Measurements from ENCODE around the gene SLX4IP.

SLX4IP gene

GRCh38 chr20:10472871-10473270, 37.8 kb downstream of the SLX4IP start:
- Histone ChIP-seq H3K9me3 (ENCODE audit: control insufficient read depth, low read length) (no peaks in the 10 kb centered on the region), H3K9ac (ENCODE audit: low read length) (no peak overlapping the region), H3K4me1 (ENCODE audit: control insufficient read depth, insufficient read depth, low read length) (peaks cover 21% of the 10 kb centered on the region), H3K27me3 (ENCODE audit: control insufficient read depth, insufficient read depth, low read length) (no peaks in the 10 kb centered on the region), H3K4me3 (ENCODE audit: low read length) (no peak overlapping the region), H3K36me3 (ENCODE audit: control insufficient read depth, insufficient read depth, low read length) (no peaks in the 10 kb centered on the region)

- no peak overlapping the region for H3K4me3 ChIP-seq (ENCODE audit: low read length)
- no peaks in the 10 kb centered on the region for H3K36me3 ChIP-seq (ENCODE audit: control insufficient read depth, insufficient read depth, low read length)
- H3K9me3 ChIP-seq (ENCODE audit: control insufficient read depth, low read length) = no peaks in the 10 kb centered on the region
- H3K4me1 ChIP-seq (ENCODE audit: control insufficient read depth, insufficient read depth, low read length) = peaks cover 7% of the 10 kb centered on the region
- no peak overlapping the region for H3K9ac ChIP-seq (ENCODE audit: low read length)
- no peaks in the 10 kb centered on the region for H3K27me3 ChIP-seq (ENCODE audit: control insufficient read depth, insufficient read depth, low read length)
Measured at GRCh38 chr20:10474606-10475184, 39.6 kb downstream of the SLX4IP start.

GRCh38 chr20:10475225-10475624, 40.1 kb downstream of the SLX4IP start:
- Histone ChIP-seq H3K9me3 (ENCODE audit: control insufficient read depth, low read length) (no peaks in the 10 kb centered on the region), H3K9ac (ENCODE audit: low read length) (no peak overlapping the region), H3K27me3 (ENCODE audit: control insufficient read depth, insufficient read depth, low read length) (no peaks in the 10 kb centered on the region), H3K4me3 (ENCODE audit: low read length) (no peak overlapping the region), H3K36me3 (ENCODE audit: control insufficient read depth, insufficient read depth, low read length) (no peaks in the 10 kb centered on the region), H3K4me1 (ENCODE audit: control insufficient read depth, insufficient read depth, low read length) (peaks cover 5% of the 10 kb centered on the region)

GRCh38 chr20:10476319-10476724, 41.2 kb downstream of the SLX4IP start:
- no peak overlapping the region for H3K9ac ChIP-seq (ENCODE audit: low read length)
- H3K4me1 ChIP-seq (ENCODE audit: control insufficient read depth, insufficient read depth, low read length) = peaks cover 5% of the 10 kb centered on the region
- no peaks in the 10 kb centered on the region for H3K27me3 ChIP-seq (ENCODE audit: control insufficient read depth, insufficient read depth, low read length)
- H3K36me3 ChIP-seq (ENCODE audit: control insufficient read depth, insufficient read depth, low read length) = no peaks in the 10 kb centered on the region
- H3K4me3 ChIP-seq (ENCODE audit: low read length) = no peak overlapping the region
- H3K9me3 ChIP-seq (ENCODE audit: control insufficient read depth, low read length) = no peaks in the 10 kb centered on the region

DNA sequence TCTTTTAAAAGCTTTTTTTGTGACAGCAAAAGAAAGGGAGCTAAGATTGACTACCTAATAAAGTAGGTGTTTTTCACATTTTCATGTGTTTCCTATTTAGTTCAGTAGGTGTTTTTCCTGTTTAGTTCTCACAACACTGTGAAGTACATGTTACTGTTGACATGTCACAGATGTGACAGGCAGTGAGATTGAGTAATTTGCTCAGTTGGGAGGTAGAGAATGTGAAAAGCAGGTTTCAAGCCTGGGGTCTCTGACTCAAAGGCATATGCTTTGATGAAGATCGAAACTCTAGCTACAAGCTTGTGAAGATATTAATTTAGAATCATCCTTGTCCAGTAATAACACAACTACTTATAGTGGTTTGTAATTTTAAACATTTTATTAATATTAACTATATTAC, 43.1 kb downstream of the SLX4IP start:
- no peak overlapping the region for H3K4me3 ChIP-seq (ENCODE audit: low read length)
- peaks cover 5% of the 10 kb centered on the region for H3K4me1 ChIP-seq (ENCODE audit: control insufficient read depth, insufficient read depth, low read length)
- H3K9me3 ChIP-seq (ENCODE audit: control insufficient read depth, low read length) = no peaks in the 10 kb centered on the region
- H3K9ac ChIP-seq (ENCODE audit: low read length) = no peak overlapping the region
- no peaks in the 10 kb centered on the region for H3K36me3 ChIP-seq (ENCODE audit: control insufficient read depth, insufficient read depth, low read length)
- H3K27me3 ChIP-seq (ENCODE audit: control insufficient read depth, insufficient read depth, low read length) = no peaks in the 10 kb centered on the region

DNA sequence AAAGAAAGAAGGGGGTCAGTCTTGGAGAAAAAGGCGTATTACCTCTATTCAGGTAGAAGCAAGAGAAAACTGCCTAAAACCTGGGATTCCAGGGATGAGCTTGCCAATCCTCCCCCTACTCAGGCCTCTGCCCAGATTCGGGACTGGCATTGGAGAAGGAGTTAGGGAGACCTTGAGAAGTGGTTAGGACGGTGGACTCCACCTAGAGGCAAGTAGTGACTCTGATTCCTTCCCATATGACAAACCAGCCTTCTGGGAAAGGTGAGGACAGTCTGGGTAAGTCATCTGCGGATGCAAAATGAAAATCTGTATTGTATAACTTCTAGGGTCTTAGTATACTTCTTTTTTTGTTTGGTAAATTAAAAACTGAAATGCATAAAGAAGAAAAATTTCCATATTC, 43.8 kb downstream of the SLX4IP start:
- no peak overlapping the region for H3K4me3 ChIP-seq (ENCODE audit: low read length)
- no peaks in the 10 kb centered on the region for H3K27me3 ChIP-seq (ENCODE audit: control insufficient read depth, insufficient read depth, low read length)
- H3K4me1 ChIP-seq (ENCODE audit: control insufficient read depth, insufficient read depth, low read length) = peaks cover 5% of the 10 kb centered on the region
- H3K9ac ChIP-seq (ENCODE audit: low read length) = no peak overlapping the region
- no peaks in the 10 kb centered on the region for H3K36me3 ChIP-seq (ENCODE audit: control insufficient read depth, insufficient read depth, low read length)
- H3K9me3 ChIP-seq (ENCODE audit: control insufficient read depth, low read length) = no peaks in the 10 kb centered on the region

DNA sequence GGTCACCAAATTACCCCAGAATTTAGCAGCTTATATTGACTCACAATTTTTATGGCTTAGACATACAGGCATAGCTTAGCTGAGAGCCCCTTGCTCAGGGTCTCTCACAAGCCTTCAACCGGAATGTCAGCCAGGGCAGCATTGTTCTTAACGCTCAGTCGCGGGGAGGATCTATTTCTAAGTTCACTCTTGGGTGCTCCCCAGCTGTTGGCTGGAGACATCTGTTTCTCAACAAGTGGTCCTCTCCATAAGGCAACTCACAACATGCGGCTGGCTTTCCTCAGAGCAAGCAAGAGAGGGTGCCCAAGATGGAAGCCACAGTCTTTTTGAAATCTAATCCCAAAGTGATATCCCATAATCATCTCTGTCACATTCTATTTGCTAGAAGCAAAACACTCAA, 46.6 kb downstream of the SLX4IP start:
- Histone ChIP-seq H3K9ac (ENCODE audit: low read length) (no peak overlapping the region), H3K4me1 (ENCODE audit: control insufficient read depth, insufficient read depth, low read length) (peaks cover under 1% of the 10 kb centered on the region), H3K9me3 (ENCODE audit: control insufficient read depth, low read length) (no peaks in the 10 kb centered on the region), H3K36me3 (ENCODE audit: control insufficient read depth, insufficient read depth, low read length) (no peaks in the 10 kb centered on the region), H3K27me3 (ENCODE audit: control insufficient read depth, insufficient read depth, low read length) (no peaks in the 10 kb centered on the region), H3K4me3 (ENCODE audit: low read length) (no peak overlapping the region)

- Histone ChIP-seq H3K4me1 (ENCODE audit: control insufficient read depth, insufficient read depth, low read length) (peaks cover 5% of the 10 kb centered on the region), H3K4me3 (ENCODE audit: low read length) (no peak overlapping the region), H3K36me3 (ENCODE audit: control insufficient read depth, insufficient read depth, low read length) (no peaks in the 10 kb centered on the region), H3K9ac (ENCODE audit: low read length) (no peak overlapping the region), H3K9me3 (ENCODE audit: control insufficient read depth, low read length) (no peaks in the 10 kb centered on the region), H3K27me3 (ENCODE audit: control insufficient read depth, insufficient read depth, low read length) (no peaks in the 10 kb centered on the region)
Measured at GRCh38 chr20:10483691-10484090, 48.6 kb downstream of the SLX4IP start.

DNA sequence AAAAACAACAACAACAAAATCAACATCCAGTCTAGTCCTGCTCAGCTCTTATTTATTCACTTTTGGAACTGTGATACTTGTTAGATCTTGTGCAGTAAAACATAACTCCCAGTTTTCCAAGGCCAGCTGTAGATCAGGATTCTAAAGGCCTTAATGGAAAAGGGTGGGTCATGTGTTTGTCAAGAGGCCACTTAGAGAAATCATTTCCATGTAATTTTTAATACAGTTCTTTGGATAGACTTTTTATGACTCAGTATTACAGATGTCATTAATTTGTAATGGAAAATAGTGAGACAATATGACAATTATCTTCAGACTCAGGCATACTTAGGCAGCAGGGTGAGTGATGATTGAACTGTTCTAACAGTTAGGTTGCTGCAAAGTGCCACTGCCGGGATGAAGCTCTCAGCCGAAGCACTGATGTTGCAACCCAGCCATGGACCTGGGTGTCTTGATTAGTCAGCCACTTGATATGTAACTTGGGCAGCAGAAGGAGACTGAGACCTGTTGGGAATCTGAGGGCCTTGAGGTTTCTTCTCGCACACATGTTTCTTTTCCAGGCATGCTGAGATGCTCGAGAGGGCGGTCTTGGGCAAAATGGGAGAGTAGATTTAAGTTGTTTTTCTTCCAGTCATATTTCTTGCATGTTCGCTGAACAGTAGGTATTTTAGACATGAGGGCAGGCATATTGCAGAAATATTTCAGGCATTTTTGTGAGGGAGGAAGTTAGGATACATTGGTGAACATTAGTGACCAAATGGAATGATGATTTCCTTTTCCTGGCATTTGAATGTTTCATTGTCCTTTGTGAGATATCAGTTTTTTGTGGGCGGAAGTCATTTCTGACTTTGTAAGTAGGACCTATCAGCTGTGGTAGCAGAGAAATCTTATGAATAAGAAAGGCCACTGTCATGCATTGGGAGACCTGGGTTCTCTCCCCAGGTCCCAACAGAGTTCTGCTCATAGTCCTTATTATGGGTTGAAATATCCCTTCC, 52.3 kb downstream of the SLX4IP start:
- Histone ChIP-seq H3K4me1 (ENCODE audit: control insufficient read depth, insufficient read depth, low read length) (peaks cover 5% of the 10 kb centered on the region), H3K27me3 (ENCODE audit: control insufficient read depth, insufficient read depth, low read length) (no peaks in the 10 kb centered on the region), H3K36me3 (ENCODE audit: control insufficient read depth, insufficient read depth, low read length) (no peaks in the 10 kb centered on the region), H3K4me3 (ENCODE audit: low read length) (no peak overlapping the region), H3K9ac (ENCODE audit: low read length) (no peak overlapping the region), H3K9me3 (ENCODE audit: control insufficient read depth, low read length) (no peaks in the 10 kb centered on the region)

GRCh38 chr20:10488534-10488933, 53.4 kb downstream of the SLX4IP start:
- no peaks in the 10 kb centered on the region for H3K9me3 ChIP-seq (ENCODE audit: control insufficient read depth, low read length)
- peaks cover 5% of the 10 kb centered on the region for H3K4me1 ChIP-seq (ENCODE audit: control insufficient read depth, insufficient read depth, low read length)
- no peak overlapping the region for H3K4me3 ChIP-seq (ENCODE audit: low read length)
- H3K9ac ChIP-seq (ENCODE audit: low read length) = no peak overlapping the region
- no peaks in the 10 kb centered on the region for H3K36me3 ChIP-seq (ENCODE audit: control insufficient read depth, insufficient read depth, low read length)
- no peaks in the 10 kb centered on the region for H3K27me3 ChIP-seq (ENCODE audit: control insufficient read depth, insufficient read depth, low read length)

DNA sequence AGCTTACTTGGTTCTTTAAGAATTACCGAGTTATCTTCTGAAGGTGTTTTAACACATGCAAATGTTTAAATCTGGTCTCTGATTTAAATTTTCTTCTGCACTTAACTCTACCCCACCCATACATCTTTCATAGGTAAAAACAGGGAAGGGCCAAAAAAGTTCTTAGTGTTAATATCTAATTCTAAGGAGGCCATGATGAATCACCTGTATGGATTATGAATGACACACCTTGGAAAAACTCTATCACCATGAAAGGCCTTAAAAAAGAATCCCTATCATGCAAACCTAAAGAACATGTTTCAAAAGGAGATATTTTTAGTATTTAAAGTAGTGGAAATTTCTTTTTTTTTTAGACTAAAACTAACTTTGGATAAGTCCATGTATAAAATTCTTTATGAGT, 54.7 kb downstream of the SLX4IP start:
- no peak overlapping the region for H3K4me3 ChIP-seq (ENCODE audit: low read length)
- no peaks in the 10 kb centered on the region for H3K36me3 ChIP-seq (ENCODE audit: control insufficient read depth, insufficient read depth, low read length)
- H3K9me3 ChIP-seq (ENCODE audit: control insufficient read depth, low read length) = no peaks in the 10 kb centered on the region
- no peaks in the 10 kb centered on the region for H3K27me3 ChIP-seq (ENCODE audit: control insufficient read depth, insufficient read depth, low read length)
- H3K9ac ChIP-seq (ENCODE audit: low read length) = no peak overlapping the region
- H3K4me1 ChIP-seq (ENCODE audit: control insufficient read depth, insufficient read depth, low read length) = peaks cover 5% of the 10 kb centered on the region

DNA sequence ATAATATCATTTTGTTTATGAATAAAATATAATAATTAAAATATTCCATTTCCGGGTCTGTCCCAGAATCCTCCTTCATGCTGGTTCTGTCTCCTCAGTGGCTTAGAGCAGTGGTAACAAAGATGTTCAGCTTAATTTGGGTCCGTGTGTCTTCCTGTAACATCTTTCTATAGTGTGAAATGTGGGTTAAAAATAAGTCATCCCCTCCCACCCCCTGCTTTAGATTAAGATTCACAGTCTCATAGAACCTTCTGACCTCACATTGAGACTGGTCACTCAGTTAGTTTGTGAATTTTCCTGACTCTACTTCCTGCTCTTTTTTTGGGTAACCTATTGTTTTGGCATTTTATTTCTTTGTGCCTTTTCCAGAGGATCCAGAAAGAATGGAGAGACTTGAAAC, 55.2 kb downstream of the SLX4IP start:
- Histone ChIP-seq H3K4me1 (ENCODE audit: control insufficient read depth, insufficient read depth, low read length) (peaks cover 5% of the 10 kb centered on the region), H3K27me3 (ENCODE audit: control insufficient read depth, insufficient read depth, low read length) (no peaks in the 10 kb centered on the region), H3K4me3 (ENCODE audit: low read length) (no peak overlapping the region)

More for the DNA sequence above, 55.2 kb downstream of the SLX4IP start:
- Histone ChIP-seq H3K9ac (ENCODE audit: low read length) (no peak overlapping the region), H3K9me3 (ENCODE audit: control insufficient read depth, low read length) (no peaks in the 10 kb centered on the region), H3K36me3 (ENCODE audit: control insufficient read depth, insufficient read depth, low read length) (no peaks in the 10 kb centered on the region)

All from mucosa of stomach (tissue), 1 donor.